ENCODE measurements around the gene FBXW7. TPM values are rescaled to one million over a fixed set of nuclear protein-coding genes. Genes with fewer than 3 reads are reported as not detected.

Gene FBXW7
- total RNA-seq, 2 donors from 2014 or later, result 29.3 to 29.5 TPM

DNA sequence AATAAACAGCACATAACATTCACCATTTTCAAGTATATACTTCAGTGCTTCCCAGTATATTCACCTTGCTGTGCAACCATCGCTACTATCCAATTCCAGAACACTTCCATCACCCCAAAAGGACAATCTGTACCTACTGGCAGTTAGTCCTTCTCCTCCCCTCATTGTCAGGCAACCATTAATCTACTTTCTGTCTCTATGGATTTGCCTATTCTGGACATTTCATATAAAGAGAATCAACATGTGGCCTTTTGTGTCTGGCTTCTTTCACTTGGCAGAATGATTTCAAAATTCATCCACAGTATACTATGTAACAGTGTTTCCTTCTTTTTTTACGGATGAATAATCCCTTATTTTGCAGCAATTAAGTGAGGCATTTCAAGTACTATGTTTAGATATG is 189.4 kb downstream of the FBXW7 start:
- Histone ChIP-seq H3K9me3 (no peaks in the 10 kb centered on the region), H3K27ac (no peak overlapping the region), H3K9ac (ENCODE audit: low read depth in 2 of 2, low read length in 2 of 2) (no peak overlapping the region), H3K4me1 (no peaks in the 10 kb centered on the region), H3K27me3 (no peaks in the 10 kb centered on the region), H3K4me3 (no peak overlapping the region), H3K36me3 (no peaks in the 10 kb centered on the region)
- TF ChIP-seq, protein P1, sequence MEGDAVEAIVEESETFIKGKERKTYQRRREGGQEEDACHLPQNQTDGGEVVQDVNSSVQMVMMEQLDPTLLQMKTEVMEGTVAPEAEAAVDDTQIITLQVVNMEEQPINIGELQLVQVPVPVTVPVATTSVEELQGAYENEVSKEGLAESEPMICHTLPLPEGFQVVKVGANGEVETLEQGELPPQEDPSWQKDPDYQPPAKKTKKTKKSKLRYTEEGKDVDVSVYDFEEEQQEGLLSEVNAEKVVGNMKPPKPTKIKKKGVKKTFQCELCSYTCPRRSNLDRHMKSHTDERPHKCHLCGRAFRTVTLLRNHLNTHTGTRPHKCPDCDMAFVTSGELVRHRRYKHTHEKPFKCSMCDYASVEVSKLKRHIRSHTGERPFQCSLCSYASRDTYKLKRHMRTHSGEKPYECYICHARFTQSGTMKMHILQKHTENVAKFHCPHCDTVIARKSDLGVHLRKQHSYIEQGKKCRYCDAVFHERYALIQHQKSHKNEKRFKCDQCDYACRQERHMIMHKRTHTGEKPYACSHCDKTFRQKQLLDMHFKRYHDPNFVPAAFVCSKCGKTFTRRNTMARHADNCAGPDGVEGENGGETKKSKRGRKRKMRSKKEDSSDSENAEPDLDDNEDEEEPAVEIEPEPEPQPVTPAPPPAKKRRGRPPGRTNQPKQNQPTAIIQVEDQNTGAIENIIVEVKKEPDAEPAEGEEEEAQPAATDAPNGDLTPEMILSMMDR (IDR thresholded peaks at IDR 0.05), result no peak
- no peak for DNase-seq
- intact Hi-C loops (cut with DNase I), result no loop called here

DNA sequence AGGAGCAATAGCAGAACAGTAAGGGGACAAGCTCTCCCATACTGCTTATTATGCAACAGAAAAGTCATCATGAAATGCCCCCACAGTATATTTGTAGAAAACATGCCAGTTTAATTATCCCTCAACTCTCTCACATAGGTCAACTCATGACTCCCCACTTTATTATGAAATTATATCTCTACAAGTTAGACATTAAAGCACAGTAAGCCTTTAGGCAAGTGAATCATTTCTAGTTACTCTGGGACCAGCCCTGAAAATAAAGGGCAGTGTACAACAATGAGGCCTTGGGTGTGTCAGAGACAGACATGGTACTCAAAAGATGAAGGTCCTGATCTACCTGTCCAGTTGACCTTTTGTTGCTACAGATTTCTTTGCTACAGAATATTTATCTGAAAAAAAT is 191.9 kb downstream of the FBXW7 start:
- Histone ChIP-seq H3K4me1 (no peaks in the 10 kb centered on the region), H3K27ac (no peak overlapping the region), H3K36me3 (no peaks in the 10 kb centered on the region), H3K27me3 (no peaks in the 10 kb centered on the region), H3K9ac (ENCODE audit: low read depth in 2 of 2, low read length in 2 of 2) (no peak overlapping the region), H3K4me3 (no peak overlapping the region), H3K9me3 (no peaks in the 10 kb centered on the region)
- intact Hi-C loops (cut with DNase I), result no loop called here
- no peak for DNase-seq
- TF ChIP-seq, protein P1 (IDR thresholded peaks at IDR 0.05), result no peak

DNA sequence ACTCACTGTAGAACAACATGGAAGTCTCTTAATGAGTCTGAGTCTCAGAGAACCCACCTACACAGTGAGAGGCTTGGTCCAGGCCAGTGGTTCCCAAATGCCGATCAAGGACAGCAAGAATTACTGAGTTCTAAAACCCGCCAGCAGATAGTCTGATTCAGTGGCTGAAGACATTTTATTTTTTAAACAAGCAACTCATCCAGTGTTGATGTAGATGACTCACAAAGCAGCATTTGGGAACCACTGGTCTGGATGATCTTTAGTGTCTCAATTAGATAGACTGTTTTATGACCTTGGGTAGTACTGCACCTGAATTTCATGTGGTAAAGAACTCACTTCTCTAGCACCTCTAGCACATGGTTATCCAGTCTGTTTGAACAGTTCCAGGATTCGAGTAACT is 193.6 kb downstream of the FBXW7 start:
- TF ChIP-seq, protein P1 (IDR thresholded peaks at IDR 0.05), result no peak
- no peaks in the 10 kb centered on the region for H3K4me1 ChIP-seq
- DNase-seq, result no peak
- H3K9me3 ChIP-seq, result no peaks in the 10 kb centered on the region
- intact Hi-C loops (cut with DNase I), result no loop called here
- H3K9ac ChIP-seq (ENCODE audit: low read depth in 2 of 2, low read length in 2 of 2), result no peak overlapping the region
- H3K27ac ChIP-seq, result no peak overlapping the region
- H3K4me3 ChIP-seq, result no peak overlapping the region
- H3K27me3 ChIP-seq, result no peaks in the 10 kb centered on the region
- no peaks in the 10 kb centered on the region for H3K36me3 ChIP-seq

DNA sequence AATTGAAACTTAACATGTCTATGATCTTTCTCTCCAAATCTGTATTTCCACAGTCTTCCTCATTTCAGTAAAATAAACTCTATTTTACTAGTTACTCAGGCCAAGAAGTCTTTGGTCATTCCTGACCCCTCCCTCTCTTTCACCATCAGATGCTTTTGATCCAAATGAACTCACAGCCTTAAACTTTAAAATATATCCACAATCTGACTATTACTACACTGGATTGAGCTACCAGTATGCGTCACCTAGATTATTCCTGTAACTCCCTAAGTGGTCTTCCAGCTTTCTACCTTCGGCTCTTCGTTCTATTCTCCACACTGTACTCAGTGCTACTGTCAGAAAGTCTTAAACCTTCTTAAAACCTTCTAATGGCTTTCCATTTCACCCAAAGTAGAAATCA is 195.1 kb downstream of the FBXW7 start:
- TF ChIP-seq, protein P1 (IDR thresholded peaks at IDR 0.05), result no peak

DNA sequence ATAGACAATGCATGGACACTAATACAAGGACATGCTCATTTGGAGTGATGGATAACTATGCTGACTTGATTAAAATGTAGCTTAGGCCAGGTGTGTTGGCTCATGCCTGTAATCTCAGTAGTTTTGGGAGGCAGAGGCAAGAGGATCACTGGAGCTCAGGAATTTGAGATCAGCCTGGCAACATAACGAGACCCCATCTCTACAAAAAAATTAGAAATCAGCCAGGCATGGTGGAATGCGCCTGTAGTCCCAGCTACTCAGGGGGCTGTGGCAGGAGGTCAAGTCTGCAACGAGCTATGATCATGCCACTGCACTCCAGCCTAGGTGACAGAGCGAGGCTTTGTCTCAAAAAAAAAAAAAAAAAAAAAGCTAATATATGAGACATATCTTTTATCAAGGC is 196.3 kb downstream of the FBXW7 start:
- Histone ChIP-seq H3K27ac (no peak overlapping the region), H3K9ac (ENCODE audit: low read depth in 2 of 2, low read length in 2 of 2) (no peak overlapping the region), H3K9me3 (no peaks in the 10 kb centered on the region), H3K27me3 (no peaks in the 10 kb centered on the region), H3K4me3 (no peak overlapping the region), H3K36me3 (no peaks in the 10 kb centered on the region), H3K4me1 (no peaks in the 10 kb centered on the region)
- intact Hi-C loops (cut with DNase I), result no loop called here
- no peak for DNase-seq
- TF ChIP-seq, protein P1 (IDR thresholded peaks at IDR 0.05), result no peak

More for the DNA sequence above, 195.1 kb downstream of the FBXW7 start:
- no peak for DNase-seq
- no peaks in the 10 kb centered on the region for H3K36me3 ChIP-seq
- H3K4me3 ChIP-seq, result no peak overlapping the region
- no peaks in the 10 kb centered on the region for H3K27me3 ChIP-seq
- intact Hi-C loops (cut with DNase I), result no loop called here
- no peaks in the 10 kb centered on the region for H3K9me3 ChIP-seq
- H3K9ac ChIP-seq (ENCODE audit: low read depth in 2 of 2, low read length in 2 of 2), result no peak overlapping the region
- no peak overlapping the region for H3K27ac ChIP-seq
- no peaks in the 10 kb centered on the region for H3K4me1 ChIP-seq

DNA sequence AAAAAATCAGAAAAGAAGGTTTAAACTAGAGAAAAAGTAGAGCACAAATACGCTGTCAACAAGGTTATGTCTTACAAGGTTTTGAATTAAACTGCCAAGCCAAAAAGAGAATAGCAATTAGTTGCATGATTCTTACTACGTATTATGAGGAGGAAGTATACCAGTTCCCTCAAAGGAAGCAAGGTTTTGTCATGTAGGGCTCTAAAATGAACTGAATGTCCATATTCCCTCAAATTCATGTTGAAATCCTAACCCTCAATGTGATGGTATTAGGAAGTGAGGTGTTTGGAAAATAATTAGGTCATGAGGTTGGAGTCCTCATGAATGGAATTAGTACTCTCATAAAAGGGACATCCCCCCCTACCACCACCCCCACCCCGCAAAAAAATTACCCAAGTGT is 201.0 kb downstream of the FBXW7 start:
- no peak for DNase-seq
- no peaks in the 10 kb centered on the region for H3K27me3 ChIP-seq
- no peak overlapping the region for H3K9ac ChIP-seq (ENCODE audit: low read depth in 2 of 2, low read length in 2 of 2)
- H3K4me1 ChIP-seq, result no peaks in the 10 kb centered on the region
- intact Hi-C loops (cut with DNase I), result no loop called here
- H3K4me3 ChIP-seq, result no peak overlapping the region
- no peaks in the 10 kb centered on the region for H3K36me3 ChIP-seq
- H3K27ac ChIP-seq, result no peak overlapping the region
- TF ChIP-seq, protein P1 (IDR thresholded peaks at IDR 0.05), result no peak
- H3K9me3 ChIP-seq, result no peaks in the 10 kb centered on the region

Measured in colonic mucosa (tissue), 4 donors.